Adrenal gland (tissue), 12 donors: ENCODE results near the gene RNF128. TPM values are rescaled to one million over a fixed set of nuclear protein-coding genes. Genes with fewer than 3 reads are reported as not detected.
"Not testable (repeated sequence)": the region's sequence is repeated elsewhere in the genome, so short reads cannot be mapped to it uniquely, and the experiment has no call there.

ENCODE experiments used
- DNase-seq, 7 donors: peaks; one replicate each; pipeline ENCODE4 v3.0.0-alpha.2; 2019 to 2020
- H3K27ac ChIP-seq, 5 donors: fragments of 200-600 bp; sonication (generic) in 4 of 5; 1 replicate in 3 of 5; 2 replicates in 2 of 5; pipeline versions ENCODE4 v1.5.1 to v1.8.0; 2016 to 2020; ENCODE audit warnings: mild to moderate bottlenecking in 1 of 5
- H3K27me3 ChIP-seq: fragments of 200-600 bp; 2 replicates; pipeline ENCODE4 v1.8.0; 2021
- H3K36me3 ChIP-seq, 2 donors: fragments of 200-600 bp; replicated peaks in 1 of 2; 1 replicate in 1 of 2; 2 replicates in 1 of 2; pipeline versions ENCODE4 v1.5.1 to v1.8.0; 2018 to 2022
- H3K4me1 ChIP-seq, 2 donors: fragments of 200-600 bp; replicated peaks in 1 of 2; 1 replicate in 1 of 2; 2 replicates in 1 of 2; pipeline versions ENCODE4 v1.5.1 to v1.8.0; 2018 to 2021
- H3K4me3 ChIP-seq, 4 donors: fragments of 200-600 bp; sonication (generic) in 3 of 4; one replicate each; pipeline ENCODE4 v1.5.1; 2016 to 2018
- H3K9me3 ChIP-seq, 3 donors: fragments of 200-600 bp; sonication (generic) in 1 of 3; replicated peaks in 1 of 3; 1 replicate in 2 of 3; 2 replicates in 1 of 3; pipeline versions ENCODE4 v1.5.1 to v1.8.0; 2016 to 2021
- POLR2A ChIP-seq, 2 donors: fragments of 450-650 bp; IDR thresholded peaks; one replicate each; pipeline ENCODE4 v1.6.1; 2017; ENCODE audit warnings: antibody characterized with exemption in 2 of 2, mild to moderate bottlenecking in 2 of 2, moderate library complexity in 1 of 2
- WGBS, 4 donors: extraction: QIAGEN DNeasy Blood & Tissue Kit in 2 of 4; methylation state at CpG; one replicate each; pipeline versions ENCODE4 v1.1.5 to v1.1.7; 2013 to 2017; 5-methylcytosine and 5-hydroxymethylcytosine counted together
- intact Hi-C, 2 donors: fragments of 100-400 bp; cut with DNase I; formaldehyde crosslinking; loops; one replicate each; pipeline versions ENCODE4 v1.14.1 to v1.15.0; 2022 to 2023
- polyA plus RNA-seq, 3 donors: library from polyadenylated mRNA; stranded (reverse); fragments of 200-250 nt in 2 of 3; fragments of 350-450 nt in 1 of 3; fragmentation: Illumina TruSeq in 1 of 3; extraction: RNeasy Lipid Tissue Mini Kit (QIAGEN cat#74804) in 1 of 3; gene quantifications; one replicate each; pipeline ENCODE4 v1.2.3, GENCODE V29; 2013 to 2014
- total RNA-seq, 9 donors: library from RNA; depleted of rRNA in 4 of 9; stranded (reverse); fragments of >200 nt in 4 of 9; fragments of 120-200 nt in 1 of 9; fragmentation: NEBNext Ultra II Directional in 1 of 9; extraction: Animal tissue kit (Norgen Biotek cat#: 25700) in 1 of 9; gene quantifications; one replicate each; pipeline versions ENCODE4 v1.1.0 to v1.2.4, GENCODE V29; 2013 to 2023
- TF ChIP-seq, protein P1 (sequence below), 6 experiments: fragments of 450-650 bp in 4 of 6; fragments of 200-600 bp in 2 of 6; sonication (generic) in 1 of 6; IDR thresholded peaks; 1 replicate in 5 of 6; 2 replicates in 1 of 6; pipeline versions ENCODE4 v1.5.1 to v1.8.0; 2016 to 2021; ENCODE audit warnings: antibody characterized with exemption in 6 of 6, mild to moderate bottlenecking in 2 of 6, moderate library complexity in 1 of 6
- donor health status: healthy with polysubstance abuse.
- donor health status: Bipolar disorder and iron deficiency.
- donor health status: DM: yes; HTN: yes; CAD: no.
- donor health status: DM: no; HTN: no; CAD: no.
- donor health status: DM: no; HTN: no; CAD: no.
- donor health status: DM: yes; HTN: yes; CAD: no.

RNF128 gene
- total and polyA plus RNA-seq, 12 donors, result 7.2 to 97.3 (median 54.9) TPM

DNA sequence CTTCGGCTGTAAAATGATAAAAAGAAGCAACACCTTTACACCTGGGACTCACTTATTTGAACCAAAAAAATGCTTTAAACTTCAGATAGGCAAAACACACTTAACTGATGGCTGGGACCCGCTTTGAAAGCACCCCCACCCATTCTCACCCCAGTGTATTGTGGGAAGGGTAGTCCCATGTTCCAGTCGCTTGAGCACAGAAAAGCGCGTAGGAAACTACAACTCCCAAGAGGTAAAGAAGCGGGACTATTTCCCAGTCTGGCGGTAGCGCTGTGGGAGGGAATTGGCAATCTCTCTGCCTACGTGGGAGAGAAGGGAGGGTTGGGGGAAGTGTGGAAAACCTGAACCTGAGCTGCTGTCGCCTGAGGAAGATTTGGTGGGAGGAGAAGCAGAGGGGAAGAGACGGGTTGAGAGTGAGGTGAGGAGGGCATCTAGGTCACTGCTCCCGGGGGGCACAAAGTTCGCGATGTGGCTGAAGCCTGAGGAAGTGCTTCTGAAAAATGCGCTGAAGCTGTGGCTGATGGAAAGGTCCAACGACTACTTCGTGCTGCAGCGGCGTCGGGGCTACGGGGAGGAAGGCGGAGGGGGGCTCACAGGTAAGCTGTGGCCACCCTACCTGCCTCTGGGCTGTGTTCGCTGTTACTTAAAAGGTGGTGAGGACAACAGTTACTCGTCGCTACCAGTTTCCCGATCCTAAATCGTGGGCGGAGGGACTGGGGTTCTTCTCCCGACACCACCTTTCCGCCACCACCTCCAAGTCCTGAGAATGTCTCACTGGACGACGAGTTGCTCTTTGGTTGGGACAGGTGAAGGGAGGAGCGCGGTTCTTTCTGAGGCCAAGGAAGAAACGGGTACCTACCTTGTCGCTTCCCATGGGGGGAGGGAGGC, 76.1 kb downstream of the RNF128 start, which contains the start of gene TBC1D8B:
Gene TBC1D8B, plus strand, starts transcription at position 286 of the 888 bp plus-strand sequence. Its CDS starts 181 bp downstream, at position 467.
- Histone ChIP-seq H3K4me3 (peak within 1 kb of the TSS in 2 of 4 donors; percentile 21 to 61), H3K27me3 (peaks cover 6% of the 10 kb centered on the region), H3K4me1 (no peaks in the 10 kb centered on the region), H3K9me3 (no peaks in the 10 kb centered on the region), H3K27ac (peak within 1 kb of the TSS; percentile 21 to 87 (median 48)), H3K36me3 (no peaks in the 10 kb centered on the region)
- TF ChIP-seq POLR2A (IDR thresholded peaks at IDR 0.05), result peak in 1 of 2 donors; percentile 73
- TF ChIP-seq, protein P1, sequence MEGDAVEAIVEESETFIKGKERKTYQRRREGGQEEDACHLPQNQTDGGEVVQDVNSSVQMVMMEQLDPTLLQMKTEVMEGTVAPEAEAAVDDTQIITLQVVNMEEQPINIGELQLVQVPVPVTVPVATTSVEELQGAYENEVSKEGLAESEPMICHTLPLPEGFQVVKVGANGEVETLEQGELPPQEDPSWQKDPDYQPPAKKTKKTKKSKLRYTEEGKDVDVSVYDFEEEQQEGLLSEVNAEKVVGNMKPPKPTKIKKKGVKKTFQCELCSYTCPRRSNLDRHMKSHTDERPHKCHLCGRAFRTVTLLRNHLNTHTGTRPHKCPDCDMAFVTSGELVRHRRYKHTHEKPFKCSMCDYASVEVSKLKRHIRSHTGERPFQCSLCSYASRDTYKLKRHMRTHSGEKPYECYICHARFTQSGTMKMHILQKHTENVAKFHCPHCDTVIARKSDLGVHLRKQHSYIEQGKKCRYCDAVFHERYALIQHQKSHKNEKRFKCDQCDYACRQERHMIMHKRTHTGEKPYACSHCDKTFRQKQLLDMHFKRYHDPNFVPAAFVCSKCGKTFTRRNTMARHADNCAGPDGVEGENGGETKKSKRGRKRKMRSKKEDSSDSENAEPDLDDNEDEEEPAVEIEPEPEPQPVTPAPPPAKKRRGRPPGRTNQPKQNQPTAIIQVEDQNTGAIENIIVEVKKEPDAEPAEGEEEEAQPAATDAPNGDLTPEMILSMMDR (IDR thresholded peaks at IDR 0.05), result no peak
- 0 to 40% (median 11%) methylated on average over 12 to 36 of the region's 36 CpGs for WGBS, 4 donors
- intact Hi-C loops, result no loop called here
- DNase-seq, result peak; percentile 83 to 92 (median 87)

DNA sequence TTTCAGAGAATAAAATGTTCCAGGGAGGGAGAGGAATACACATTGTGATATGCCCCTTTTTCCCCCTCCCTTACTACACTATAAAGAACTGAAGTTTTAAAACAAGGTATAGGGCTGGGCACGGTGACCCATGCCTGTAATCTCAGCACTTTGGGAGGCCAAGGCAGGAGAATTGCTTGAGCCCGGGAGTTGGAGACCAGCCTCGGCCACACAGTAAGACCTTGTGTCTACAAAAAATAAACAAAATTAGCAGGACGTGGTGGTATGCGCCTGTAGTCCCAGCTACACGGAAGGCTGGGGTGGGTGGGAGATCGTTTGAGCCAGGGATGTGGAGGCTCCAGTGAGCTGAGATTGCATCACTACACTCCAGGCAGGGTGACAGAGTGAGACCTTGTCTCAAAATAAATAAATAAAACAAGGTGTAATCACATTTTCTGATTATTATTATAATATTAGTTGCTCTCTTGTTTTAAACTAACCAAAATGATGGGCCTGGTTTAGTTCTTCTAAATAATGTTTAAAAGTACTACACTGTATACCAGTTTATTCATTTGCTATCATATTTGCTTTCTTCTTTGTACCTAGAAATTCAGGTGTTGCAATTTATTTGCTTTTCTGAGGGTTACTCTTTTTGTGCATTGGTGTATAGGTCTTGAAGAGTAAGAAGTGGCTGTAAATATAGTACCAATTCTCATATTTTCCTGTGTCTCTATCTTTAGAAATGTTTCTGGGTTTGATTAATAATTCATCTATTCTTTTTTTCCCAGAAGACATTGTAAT, 84.8 kb downstream of the RNF128 start:
- intact Hi-C loops, result no loop called here
- no peak overlapping the region for H3K4me3 ChIP-seq
- DNase-seq, result no peak
- TF ChIP-seq, protein P1 (IDR thresholded peaks at IDR 0.05), result no peak
- no peaks in the 10 kb centered on the region for H3K4me1 ChIP-seq
- H3K36me3 ChIP-seq, result no peaks in the 10 kb centered on the region
- WGBS, 4 donors, result 67 to 84% (median 77%) methylated on average over 5 to 7 of the region's 7 CpGs
- H3K27ac ChIP-seq, result no peak overlapping the region
- no peaks in the 10 kb centered on the region for H3K9me3 ChIP-seq
- no peaks in the 10 kb centered on the region for H3K27me3 ChIP-seq

DNA sequence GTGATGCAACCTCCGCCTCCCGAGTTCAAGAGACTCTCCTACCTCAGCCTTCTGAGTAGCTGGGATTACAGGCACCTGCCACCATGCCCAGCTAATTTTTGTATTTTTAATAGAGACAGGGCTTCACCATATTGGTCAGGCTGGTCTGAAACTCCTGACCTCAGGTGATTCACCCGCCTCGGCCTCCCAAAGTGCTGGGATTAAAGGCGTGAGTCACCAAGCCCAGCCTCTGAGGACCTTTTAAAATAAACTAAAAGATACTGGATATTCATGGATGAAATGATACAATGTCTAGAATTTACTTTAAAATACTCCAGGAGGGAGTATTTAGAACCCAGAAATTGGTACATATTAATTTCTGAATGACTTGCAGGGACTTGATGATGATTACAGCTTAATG, 86.4 kb downstream of the RNF128 start:
- intact Hi-C loops, H3K27ac ChIP-seq, H3K4me1 ChIP-seq, H3K4me3 ChIP-seq, H3K9me3 ChIP-seq, H3K36me3 ChIP-seq, H3K27me3 ChIP-seq: not testable (repeated sequence)
- 60 to 77% (median 64%) methylated on average over 5 of the region's 5 CpGs for WGBS, 4 donors
- peak in 4 of 7 donors; percentile 36 to 58 (median 45) for DNase-seq

DNA sequence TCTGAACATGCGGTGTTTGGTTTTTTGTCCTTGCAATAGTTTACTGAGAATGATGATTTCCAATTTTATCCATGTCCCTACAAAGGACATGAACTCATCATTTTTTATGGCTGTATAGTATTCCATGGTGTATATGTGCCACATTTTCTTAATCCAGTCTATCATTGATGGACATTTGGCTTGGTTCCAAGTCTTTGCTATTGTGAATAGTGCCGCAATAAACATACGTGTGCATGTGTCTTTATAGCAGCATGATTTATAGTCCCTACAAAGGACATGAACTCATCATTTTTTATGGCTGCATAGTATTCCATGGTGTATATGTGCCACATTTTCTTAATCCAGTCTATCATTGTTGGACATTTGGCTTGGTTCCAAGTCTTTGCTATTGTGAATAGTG, 87.6 kb downstream of the RNF128 start:
- 88 to 100% (median 97%) methylated on average over 3 of the region's 3 CpGs for WGBS, 4 donors
- intact Hi-C loops, H3K36me3 ChIP-seq, H3K27me3 ChIP-seq, H3K4me1 ChIP-seq, DNase-seq, H3K27ac ChIP-seq, H3K4me3 ChIP-seq, H3K9me3 ChIP-seq: not testable (repeated sequence)

Other genes starting within 250 kb of the RNF128 start
- gene RADX, start 114.7 kb upstream of the RNF128 start, total RNA-seq, result 1 to 10 TPM in 8 of 9 donors, under 1 TPM in 1; 0.60 to 8.2 (median 3.5) TPM
- gene RADX, start 114.7 kb upstream of the RNF128 start, polyA plus RNA-seq, result 10 to 100 TPM in 1 of 3 donors, 1 to 10 TPM in 2; 7.5 to 39.9 (median 9.9) TPM
- gene TBC1D8B, start 76.0 kb downstream of the RNF128 start, total RNA-seq, result 10 to 100 TPM; 18.4 to 61.8 (median 29.0) TPM
- gene TBC1D8B, start 76.0 kb downstream of the RNF128 start, polyA plus RNA-seq, result 10 to 100 TPM; 12.0 to 16.5 (median 12.7) TPM
- under 1 TPM in 1 of 9 donors, not detected in 8; 0.25 TPM for gene RIPPLY1, start 176.6 kb downstream of the RNF128 start, total RNA-seq
- under 1 TPM in 2 of 3 donors, not detected in 1; 0.34 to 0.80 TPM for gene RIPPLY1, start 176.6 kb downstream of the RNF128 start, polyA plus RNA-seq
- gene CLDN2, start 193.7 kb downstream of the RNF128 start, total RNA-seq, result 1 to 10 TPM in 7 of 9 donors, under 1 TPM in 2; 0.06 to 10.0 (median 1.4) TPM
- 1 to 10 TPM; 1.8 to 6.2 (median 1.9) TPM for gene CLDN2, start 193.7 kb downstream of the RNF128 start, polyA plus RNA-seq